Measurements from ENCODE around the gene NIPA2.

The NIPA2 gene

GRCh38 chr15:22872936-22873701 lies 34.7 kb downstream of the NIPA2 start:
- DNase-seq (ENCODE audit: low read depth, low spot score), result no peak
- H3K4me3 ChIP-seq (ENCODE audit: low read length), result no peak overlapping the region

- DNase-seq (ENCODE audit: low read depth, low spot score), result no peak
- H3K4me3 ChIP-seq (ENCODE audit: low read length), result no peak overlapping the region
Measured at GRCh38 chr15:22873841-22874240, 35.4 kb downstream of the NIPA2 start.

GRCh38 chr15:22874256-22874655 lies 35.8 kb downstream of the NIPA2 start:
- no peak overlapping the region for H3K4me3 ChIP-seq (ENCODE audit: low read length)
- DNase-seq (ENCODE audit: low read depth, low spot score), result no peak

- DNase-seq (ENCODE audit: low read depth, low spot score), result no peak
- no peak overlapping the region for H3K4me3 ChIP-seq (ENCODE audit: low read length)
Measured at GRCh38 chr15:22874966-22875365, 36.5 kb downstream of the NIPA2 start.

- no peak for DNase-seq (ENCODE audit: low read depth, low spot score)
- no peak overlapping the region for H3K4me3 ChIP-seq (ENCODE audit: low read length)
Measured at GRCh38 chr15:22877117-22877516, 38.7 kb downstream of the NIPA2 start.

- DNase-seq (ENCODE audit: low read depth, low spot score), result no peak
- H3K4me3 ChIP-seq (ENCODE audit: low read length), result no peak overlapping the region
Measured at GRCh38 chr15:22877607-22878006, 39.1 kb downstream of the NIPA2 start.

GRCh38 chr15:22878103-22878502 lies 39.6 kb downstream of the NIPA2 start:
- DNase-seq (ENCODE audit: low read depth, low spot score), result no peak
- H3K4me3 ChIP-seq (ENCODE audit: low read length), result no peak overlapping the region

GRCh38 chr15:22880068-22880980 lies 41.9 kb downstream of the NIPA2 start:
- H3K4me3 ChIP-seq (ENCODE audit: low read length), result peak overlapping the region; percentile 31
- DNase-seq (ENCODE audit: low read depth, low spot score), result peak; percentile 97

GRCh38 chr15:22880981-22881738 lies 42.7 kb downstream of the NIPA2 start:
- H3K4me3 ChIP-seq (ENCODE audit: low read length), result no peak overlapping the region
- DNase-seq (ENCODE audit: low read depth, low spot score), result no peak

GRCh38 chr15:22881739-22882440 lies 43.4 kb downstream of the NIPA2 start:
- no peak for DNase-seq (ENCODE audit: low read depth, low spot score)
- no peak overlapping the region for H3K4me3 ChIP-seq (ENCODE audit: low read length)

GRCh38 chr15:22883196-22883595 lies 44.7 kb downstream of the NIPA2 start:
- H3K4me3 ChIP-seq (ENCODE audit: low read length), result no peak overlapping the region
- no peak for DNase-seq (ENCODE audit: low read depth, low spot score)

- H3K4me3 ChIP-seq (ENCODE audit: low read length), result no peak overlapping the region
- DNase-seq (ENCODE audit: low read depth, low spot score), result no peak
Measured at GRCh38 chr15:22884344-22884743, 45.9 kb downstream of the NIPA2 start.

- H3K4me3 ChIP-seq (ENCODE audit: low read length), result no peak overlapping the region
- no peak for DNase-seq (ENCODE audit: low read depth, low spot score)
Measured at GRCh38 chr15:22885120-22885519, 46.7 kb downstream of the NIPA2 start.

GRCh38 chr15:22887157-22887951 lies 48.9 kb downstream of the NIPA2 start:
- DNase-seq (ENCODE audit: low read depth, low spot score), result no peak
- no peak overlapping the region for H3K4me3 ChIP-seq (ENCODE audit: low read length)

- H3K4me3 ChIP-seq (ENCODE audit: low read length), result no peak overlapping the region
- DNase-seq (ENCODE audit: low read depth, low spot score), result no peak
Measured at GRCh38 chr15:22888120-22888859, 49.8 kb downstream of the NIPA2 start.

- DNase-seq (ENCODE audit: low read depth, low spot score), result no peak
- no peak overlapping the region for H3K4me3 ChIP-seq (ENCODE audit: low read length)
Measured at GRCh38 chr15:22889146-22889818, 50.8 kb downstream of the NIPA2 start.

- DNase-seq (ENCODE audit: low read depth, low spot score), result peak; percentile 24
- H3K4me3 ChIP-seq (ENCODE audit: low read length), result no peak overlapping the region; the same call in 1 of the 2 replicates
Measured at GRCh38 chr15:22890296-22890695, 51.8 kb downstream of the NIPA2 start.

Data from Jurkat, Clone E6-1 (cell line).